Keratinocyte (primary cell): ENCODE data around the gene PRKN. TPM values are rescaled to one million over a fixed set of nuclear protein-coding genes. Genes with fewer than 3 reads are reported as not detected.

Experiments used
- DNase-seq: peaks from one replicate; pipeline ENCODE4 v3.0.0-alpha.2; 2011; ENCODE audit warnings: low read depth, missing footprints, low spot score
- FAIRE-seq: peaks from 2 replicates; lab custom pipeline; 2011; peaks lifted over from hg19 to GRCh38; lab: Jason Lieb, UNC
- H2AFZ ChIP-seq: 2 replicates; pipeline ENCODE4 v1.6.0; 2012; ENCODE audit warnings: low read length, control low read depth, inconsistent platforms; ENCODE audit not compliant: control insufficient read depth
- H3K27ac ChIP-seq: 2 replicates; pipeline ENCODE4 v1.5.1; 2011; ENCODE audit warnings: low read length; ENCODE audit not compliant: control insufficient read depth, insufficient read depth
- H3K27me3 ChIP-seq: 3 replicates; pipeline ENCODE4 v1.6.0; 2011; ENCODE audit warnings: low read length; ENCODE audit not compliant: control insufficient read depth, insufficient read depth; ENCODE audit errors: extremely low read depth
- H3K36me3 ChIP-seq, 2 experiments: 2 replicates in 1 of 2; 3 replicates in 1 of 2; pipeline ENCODE4 v1.5.1; 2011; ENCODE audit warnings: low read length in 2 of 2, mild to moderate bottlenecking in 1 of 2; ENCODE audit not compliant: control insufficient read depth in 2 of 2, insufficient read depth in 2 of 2; ENCODE audit errors: extremely low read depth in 1 of 2
- H3K4me1 ChIP-seq: 3 replicates; pipeline ENCODE4 v1.5.1; 2011; ENCODE audit warnings: low read length; ENCODE audit not compliant: control insufficient read depth, insufficient read depth; ENCODE audit errors: extremely low read depth
- H3K4me2 ChIP-seq: 3 replicates; pipeline ENCODE4 v1.6.0; 2011; ENCODE audit warnings: low read depth, low read length; ENCODE audit not compliant: control insufficient read depth, insufficient read depth; ENCODE audit errors: extremely low read depth
- H3K4me3 ChIP-seq, 3 experiments: fragments of 200-600 bp in 1 of 3; sonication (generic) in 1 of 3; 2 replicates in 2 of 3; 3 replicates in 1 of 3; pipeline ENCODE4 v1.5.1; 2011 to 2016; ENCODE audit warnings: low read length in 3 of 3, mild to moderate bottlenecking in 3 of 3, control low read depth in 2 of 3, inconsistent platforms in 1 of 3, low read depth in 1 of 3, mixed read lengths in 1 of 3, mixed run types in 1 of 3, moderate library complexity in 1 of 3; ENCODE audit not compliant: control insufficient read depth in 2 of 3, insufficient read depth in 2 of 3; ENCODE audit errors: extremely low read depth in 1 of 3
- H3K79me2 ChIP-seq: 2 replicates; pipeline ENCODE4 v1.6.0; 2012; ENCODE audit warnings: low read length; ENCODE audit not compliant: control insufficient read depth, insufficient read depth
- H3K9ac ChIP-seq: 3 replicates; pipeline ENCODE4 v1.6.0; 2011; ENCODE audit warnings: low read length; ENCODE audit not compliant: control insufficient read depth, insufficient read depth; ENCODE audit errors: extremely low read depth
- H3K9me1 ChIP-seq: 3 replicates; pipeline ENCODE4 v1.6.0; 2011; ENCODE audit warnings: low read length; ENCODE audit not compliant: control insufficient read depth, insufficient read depth; ENCODE audit errors: extremely low read depth
- H3K9me3 ChIP-seq: 2 replicates; pipeline ENCODE4 v1.5.1; 2012; ENCODE audit warnings: low read depth, low read length; ENCODE audit not compliant: control insufficient read depth
- H4K20me1 ChIP-seq: 3 replicates; pipeline ENCODE4 v1.6.0; 2011; ENCODE audit warnings: low read length; ENCODE audit not compliant: control insufficient read depth, insufficient read depth; ENCODE audit errors: extremely low read depth
- EZH2 ChIP-seq: IDR thresholded peaks from one replicate; pipeline ENCODE4 v1.6.1; 2012; ENCODE audit warnings: inconsistent platforms, mild to moderate bottlenecking, low read length, moderate library complexity
- dilution Hi-C: fragments of 300-500 bp; cut with MboI; formaldehyde crosslinking; loops from one replicate; pipeline ENCODE4 v1.7.0; 2020; ENCODE audit warnings: low sequenced_read_pairs; ENCODE audit not compliant: extremely low pct_ligation_motif_present
- polyA plus RNA-seq, 5 experiments: library from polyadenylated mRNA; depleted of rRNA in 3 of 5; stranded (reverse) in 3 of 5; stranded (forward) in 1 of 5; unstranded in 1 of 5; fragments of >200 nt; gene quantifications; 1 replicate in 1 of 5; 2 replicates in 3 of 5; 3 replicates in 1 of 5; pipeline versions ENCODE4 v1.2.1 to v1.2.3, GENCODE V29; 2011 to 2012; ENCODE audit warnings: missing spikeins in 2 of 5, low read depth in 1 of 5, low replicate concordance in 1 of 5
- TF ChIP-seq, protein P1 (sequence below), 3 experiments: IDR thresholded peaks in 1 of 3; conservative IDR thresholded peaks in 1 of 3; optimal IDR thresholded peaks in 1 of 3; 2 replicates in 2 of 3; 3 replicates in 1 of 3; pipeline versions ENCODE3 to v1.5.1; 2011; ENCODE audit warnings: low read length in 3 of 3, mild to moderate bottlenecking in 3 of 3, moderate library complexity in 2 of 3, control low read depth in 1 of 3, inconsistent platforms in 1 of 3; ENCODE audit not compliant: insufficient read depth in 2 of 3; ENCODE audit errors: extremely low read depth in 1 of 3

The PRKN gene
- polyA plus RNA-seq, 1 donor (not counting 4 experiments of a cell fraction or from before 2014, with no cell fraction given) = 0.67 TPM

GRCh38 chr6:161370880-161371279 lies 1356.7 kb downstream of the PRKN start:
- Histone ChIP-seq H3K27me3 (no peaks in the 10 kb centered on the region), H3K9ac (no peak overlapping the region), H3K27ac (no peak overlapping the region), H3K4me3 (no peak overlapping the region), H3K4me2 (no peak overlapping the region), H4K20me1 (no peaks in the 10 kb centered on the region), H3K9me1 (no peaks in the 10 kb centered on the region), H2AFZ (no peak overlapping the region), H3K9me3 (no peaks in the 10 kb centered on the region), H3K36me3 (no peaks in the 10 kb centered on the region), H3K4me1 (peaks cover 16% of the 10 kb centered on the region), H3K79me2 (no peaks in the 10 kb centered on the region)
- TF ChIP-seq, protein P1, sequence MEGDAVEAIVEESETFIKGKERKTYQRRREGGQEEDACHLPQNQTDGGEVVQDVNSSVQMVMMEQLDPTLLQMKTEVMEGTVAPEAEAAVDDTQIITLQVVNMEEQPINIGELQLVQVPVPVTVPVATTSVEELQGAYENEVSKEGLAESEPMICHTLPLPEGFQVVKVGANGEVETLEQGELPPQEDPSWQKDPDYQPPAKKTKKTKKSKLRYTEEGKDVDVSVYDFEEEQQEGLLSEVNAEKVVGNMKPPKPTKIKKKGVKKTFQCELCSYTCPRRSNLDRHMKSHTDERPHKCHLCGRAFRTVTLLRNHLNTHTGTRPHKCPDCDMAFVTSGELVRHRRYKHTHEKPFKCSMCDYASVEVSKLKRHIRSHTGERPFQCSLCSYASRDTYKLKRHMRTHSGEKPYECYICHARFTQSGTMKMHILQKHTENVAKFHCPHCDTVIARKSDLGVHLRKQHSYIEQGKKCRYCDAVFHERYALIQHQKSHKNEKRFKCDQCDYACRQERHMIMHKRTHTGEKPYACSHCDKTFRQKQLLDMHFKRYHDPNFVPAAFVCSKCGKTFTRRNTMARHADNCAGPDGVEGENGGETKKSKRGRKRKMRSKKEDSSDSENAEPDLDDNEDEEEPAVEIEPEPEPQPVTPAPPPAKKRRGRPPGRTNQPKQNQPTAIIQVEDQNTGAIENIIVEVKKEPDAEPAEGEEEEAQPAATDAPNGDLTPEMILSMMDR (optimal IDR thresholded peaks at IDR 0.05 in 1 of 3, IDR thresholded peaks at IDR 0.05 in 1 of 3, conservative IDR thresholded peaks at IDR 0.05 in 1 of 3; ENCODE audit: extremely low read depth in 1 of 3, insufficient read depth in 2 of 3, low read length in 3 of 3) = peak; percentile 95 to 99 (median 96)
- TF ChIP-seq EZH2 = no peak
- dilution Hi-C loops = no loop called here
- DNase-seq (no peak), FAIRE-seq (peak; percentile 79)

DNA sequence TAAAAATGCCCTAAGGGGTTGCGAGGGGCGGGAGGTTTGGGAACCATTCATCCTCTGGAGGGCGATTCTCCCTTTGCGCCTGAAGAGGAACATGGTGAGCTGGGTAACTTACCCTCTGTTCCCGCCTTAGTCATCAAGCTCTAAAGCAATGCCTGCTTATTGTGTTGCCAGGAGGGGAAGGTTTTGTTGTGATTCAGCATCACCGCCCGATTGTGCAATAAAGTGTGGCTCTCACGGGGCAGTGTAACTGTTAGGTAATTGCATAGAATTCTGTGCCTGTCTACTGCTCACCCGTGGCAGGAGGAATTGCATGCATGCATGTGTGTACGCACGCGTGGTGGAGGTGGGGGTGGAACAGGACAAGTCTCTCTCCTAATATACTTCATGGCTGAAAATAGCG lies 1358.2 kb downstream of the PRKN start:
- Histone ChIP-seq H3K27ac (peak overlapping the region; percentile 61), H3K36me3 (no peaks in the 10 kb centered on the region), H2AFZ (peak overlapping the region; percentile 19), H3K79me2 (no peaks in the 10 kb centered on the region), H3K4me1 (peaks cover 4% of the 10 kb centered on the region), H3K4me3 (no peak overlapping the region), H3K4me2 (no peak overlapping the region), H3K9me1 (no peaks in the 10 kb centered on the region), H3K9ac (no peak overlapping the region), H3K27me3 (no peaks in the 10 kb centered on the region), H3K9me3 (no peaks in the 10 kb centered on the region), H4K20me1 (no peaks in the 10 kb centered on the region)
- dilution Hi-C loops = no loop called here
- FAIRE-seq (peak; percentile 90), DNase-seq (peak; percentile 56)
- TF ChIP-seq EZH2 = no peak
- TF ChIP-seq, protein P1 (optimal IDR thresholded peaks at IDR 0.05 in 1 of 3, IDR thresholded peaks at IDR 0.05 in 1 of 3, conservative IDR thresholded peaks at IDR 0.05 in 1 of 3; ENCODE audit: extremely low read depth in 1 of 3, insufficient read depth in 2 of 3, low read length in 3 of 3) = peak in 2 of 3 experiments; percentile 8 to 28
